Suprapubic skin (tissue), 4 donors: ENCODE data around the gene ARHGAP25. TPM values are rescaled to one million over a fixed set of nuclear protein-coding genes. Genes with fewer than 3 reads are reported as not detected.

Experiments
- DNase-seq, 2 donors: peaks; one replicate each; pipeline ENCODE4 v3.0.0-alpha.2; 2019; ENCODE audit warnings: low spot score in 2 of 2
- H3K27ac ChIP-seq: fragments of 200-600 bp; sonication (generic); one replicate; pipeline ENCODE4 v1.5.1; 2019
- H3K27me3 ChIP-seq: fragments of 200-600 bp; sonication (generic); one replicate; pipeline ENCODE4 v1.5.1; 2019
- H3K36me3 ChIP-seq: fragments of 200-600 bp; sonication (generic); one replicate; pipeline ENCODE4 v1.5.1; 2019
- H3K4me1 ChIP-seq: fragments of 200-600 bp; sonication (generic); one replicate; pipeline ENCODE4 v1.5.1; 2019
- H3K4me3 ChIP-seq: fragments of 200-600 bp; sonication (generic); one replicate; pipeline ENCODE4 v1.5.1; 2019; ENCODE audit warnings: mild to moderate bottlenecking
- H3K9me3 ChIP-seq: fragments of 200-600 bp; sonication (generic); one replicate; pipeline ENCODE4 v1.5.1; 2019
- EP300 ChIP-seq: sonication (generic); formaldehyde crosslinking; IDR thresholded peaks from one replicate; pipeline ENCODE4 v1.6.1; 2017; ENCODE audit warnings: antibody characterized with exemption
- POLR2A ChIP-seq, 2 donors: fragments of 450-650 bp; IDR thresholded peaks; one replicate each; pipeline ENCODE4 v1.6.1; 2017; ENCODE audit warnings: antibody characterized with exemption in 2 of 2, mild to moderate bottlenecking in 2 of 2, moderate library complexity in 2 of 2
- POLR2AphosphoS5 ChIP-seq, 3 donors: sonication (generic); formaldehyde crosslinking; IDR thresholded peaks; one replicate each; pipeline ENCODE4 v1.6.1; 2017; ENCODE audit warnings: antibody characterized with exemption in 3 of 3
- WGBS: methylation state at CpG from one replicate; pipeline ENCODE4 v1.1.5; 2018; 5-methylcytosine and 5-hydroxymethylcytosine counted together
- total RNA-seq, 4 donors: library from RNA; depleted of rRNA; stranded (reverse); fragments of >200 nt; gene quantifications; one replicate each; pipeline ENCODE4 v1.1.0, GENCODE V29; 2016
- TF ChIP-seq, protein P1 (sequence below), 2 donors: fragments of 200-600 bp in 1 of 2; fragments of 450-650 bp in 1 of 2; sonication (generic) in 1 of 2; IDR thresholded peaks; one replicate each; pipeline ENCODE4 v1.5.1; 2016 to 2019; ENCODE audit warnings: antibody characterized with exemption in 2 of 2, mild to moderate bottlenecking in 1 of 2, moderate library complexity in 1 of 2

The ARHGAP25 gene
- total RNA-seq, 4 donors from 2014 or later, result 2.0 to 10.9 (median 6.1) TPM

DNA sequence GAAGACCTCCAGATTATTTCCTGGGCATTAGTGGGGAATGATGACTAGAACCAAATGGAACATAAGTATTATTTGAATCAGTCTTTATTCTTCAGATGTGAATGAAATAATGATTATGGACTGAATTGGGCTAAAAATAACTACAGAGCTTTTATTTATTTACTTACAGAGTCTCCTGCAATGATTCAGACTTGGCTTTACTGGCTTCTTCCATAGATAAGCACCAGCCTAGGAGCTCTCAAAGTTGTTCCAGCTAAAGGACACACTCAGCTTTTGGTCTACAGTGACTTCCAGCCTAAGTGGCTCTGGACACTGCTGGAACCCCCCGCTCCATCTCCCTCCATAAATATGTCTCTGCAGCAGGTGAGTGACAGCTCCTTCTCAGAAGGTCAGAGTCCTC is 24.3 kb upstream of the ARHGAP25 start:
- Histone ChIP-seq H3K27me3 (no peaks in the 10 kb centered on the region), H3K27ac (no peak overlapping the region), H3K9me3 (no peaks in the 10 kb centered on the region), H3K4me3 (no peak overlapping the region), H3K4me1 (peaks cover 9% of the 10 kb centered on the region), H3K36me3 (no peaks in the 10 kb centered on the region)
- WGBS, result 94% methylated on average over 1 of the region's 1 CpG
- TF ChIP-seq, protein P1, sequence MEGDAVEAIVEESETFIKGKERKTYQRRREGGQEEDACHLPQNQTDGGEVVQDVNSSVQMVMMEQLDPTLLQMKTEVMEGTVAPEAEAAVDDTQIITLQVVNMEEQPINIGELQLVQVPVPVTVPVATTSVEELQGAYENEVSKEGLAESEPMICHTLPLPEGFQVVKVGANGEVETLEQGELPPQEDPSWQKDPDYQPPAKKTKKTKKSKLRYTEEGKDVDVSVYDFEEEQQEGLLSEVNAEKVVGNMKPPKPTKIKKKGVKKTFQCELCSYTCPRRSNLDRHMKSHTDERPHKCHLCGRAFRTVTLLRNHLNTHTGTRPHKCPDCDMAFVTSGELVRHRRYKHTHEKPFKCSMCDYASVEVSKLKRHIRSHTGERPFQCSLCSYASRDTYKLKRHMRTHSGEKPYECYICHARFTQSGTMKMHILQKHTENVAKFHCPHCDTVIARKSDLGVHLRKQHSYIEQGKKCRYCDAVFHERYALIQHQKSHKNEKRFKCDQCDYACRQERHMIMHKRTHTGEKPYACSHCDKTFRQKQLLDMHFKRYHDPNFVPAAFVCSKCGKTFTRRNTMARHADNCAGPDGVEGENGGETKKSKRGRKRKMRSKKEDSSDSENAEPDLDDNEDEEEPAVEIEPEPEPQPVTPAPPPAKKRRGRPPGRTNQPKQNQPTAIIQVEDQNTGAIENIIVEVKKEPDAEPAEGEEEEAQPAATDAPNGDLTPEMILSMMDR (IDR thresholded peaks at IDR 0.05), result no peak
- TF ChIP-seq POLR2AphosphoS5 (IDR thresholded peaks at IDR 0.05), result no peak
- no peak for DNase-seq

DNA sequence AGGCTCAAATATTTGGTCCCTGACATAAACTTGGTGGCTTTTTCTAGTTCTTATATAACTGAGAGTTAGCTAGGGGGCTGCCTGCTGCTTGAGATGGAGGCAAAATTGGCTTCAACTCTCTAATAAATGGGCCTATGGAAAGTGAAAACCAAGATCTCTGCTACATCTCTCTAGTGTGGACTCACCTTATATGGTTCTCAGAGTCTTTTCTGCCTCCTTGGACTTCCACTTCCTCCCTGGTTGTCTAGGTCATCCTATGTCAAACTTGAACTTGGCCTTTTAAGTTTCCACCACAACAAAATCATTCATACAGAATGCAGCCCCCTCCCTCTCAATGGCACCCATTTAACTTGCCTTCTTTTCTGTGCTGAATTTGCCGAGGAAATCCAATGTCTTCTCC is 23.9 kb upstream of the ARHGAP25 start:
- Histone ChIP-seq H3K4me1 (peaks cover 9% of the 10 kb centered on the region), H3K36me3 (no peaks in the 10 kb centered on the region), H3K27me3 (no peaks in the 10 kb centered on the region), H3K27ac (no peak overlapping the region), H3K9me3 (no peaks in the 10 kb centered on the region), H3K4me3 (no peak overlapping the region)
- no peak for DNase-seq
- TF ChIP-seq POLR2AphosphoS5 (IDR thresholded peaks at IDR 0.05), result no peak
- TF ChIP-seq, protein P1 (IDR thresholded peaks at IDR 0.05), result no peak
- WGBS, result 88% methylated on average over 1 of the region's 1 CpG

DNA sequence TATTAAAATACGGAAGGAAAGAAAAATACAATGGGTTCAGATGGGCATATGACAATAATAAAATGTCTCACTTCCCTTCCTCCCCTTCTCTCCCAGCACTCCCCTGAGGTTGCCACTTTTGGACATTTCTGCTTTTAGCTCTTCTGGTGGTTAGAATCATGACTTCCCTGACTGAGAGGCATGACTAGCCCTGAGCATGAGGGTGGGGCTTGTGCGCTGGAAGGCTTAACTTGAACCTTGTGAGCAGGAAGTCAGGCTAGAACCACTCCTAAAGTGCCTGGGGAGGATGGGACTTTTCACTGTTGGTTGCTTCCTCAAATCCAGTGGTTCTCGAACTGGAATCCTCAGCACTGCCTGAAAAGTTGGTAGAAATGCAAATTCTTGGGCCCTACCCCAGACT is 19.7 kb upstream of the ARHGAP25 start:
- no peak for DNase-seq
- Histone ChIP-seq H3K27me3 (no peaks in the 10 kb centered on the region), H3K4me1 (peaks cover 4% of the 10 kb centered on the region), H3K9me3 (no peaks in the 10 kb centered on the region), H3K36me3 (no peaks in the 10 kb centered on the region), H3K4me3 (no peak overlapping the region), H3K27ac (no peak overlapping the region)
- no peak for TF ChIP-seq POLR2A (IDR thresholded peaks at IDR 0.05)
- TF ChIP-seq POLR2AphosphoS5 (IDR thresholded peaks at IDR 0.05), result no peak
- TF ChIP-seq, protein P1 (IDR thresholded peaks at IDR 0.05), result no peak
- TF ChIP-seq EP300, result no peak
- WGBS, result 60% methylated on average over 3 of the region's 3 CpGs

DNA sequence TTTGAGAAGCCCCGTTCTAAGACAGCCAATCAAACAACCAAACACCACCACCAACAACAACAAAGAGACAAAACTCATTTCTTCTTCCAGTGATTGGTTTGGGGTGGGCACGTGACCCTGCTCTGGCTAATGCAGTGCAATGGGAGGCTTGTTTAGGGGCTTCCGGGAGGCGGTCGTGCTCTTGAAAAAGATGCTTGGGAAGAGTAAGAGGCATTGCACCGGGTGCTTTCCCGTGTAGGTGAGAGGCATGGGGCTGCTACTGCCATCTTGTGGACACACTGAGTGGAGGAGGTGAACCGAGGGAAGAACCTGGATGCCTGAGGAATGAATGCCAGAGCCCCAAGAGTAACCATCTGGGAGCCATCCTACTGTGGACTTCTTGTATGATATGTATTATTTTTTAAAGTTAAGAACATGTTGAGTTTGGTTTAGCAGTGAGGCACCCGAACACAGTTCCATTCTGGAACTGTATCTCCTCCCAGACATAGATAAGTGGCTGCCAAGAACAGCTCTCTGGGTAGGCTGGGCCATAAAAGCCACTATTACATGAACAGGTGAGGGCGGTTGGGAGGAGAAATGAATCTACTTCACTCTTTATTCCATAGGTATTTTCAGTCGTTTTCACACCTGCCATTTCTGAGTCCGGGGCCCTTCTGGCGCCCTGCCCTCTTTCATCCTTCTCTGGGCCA is 19.1 kb upstream of the ARHGAP25 start:
- Histone ChIP-seq H3K36me3 (no peaks in the 10 kb centered on the region), H3K27me3 (no peaks in the 10 kb centered on the region), H3K4me3 (no peak overlapping the region), H3K27ac (no peak overlapping the region), H3K4me1 (peaks cover 4% of the 10 kb centered on the region), H3K9me3 (no peaks in the 10 kb centered on the region)
- no peak for DNase-seq
- TF ChIP-seq EP300 (no peak), POLR2A (IDR thresholded peaks at IDR 0.05) (no peak), POLR2AphosphoS5 (IDR thresholded peaks at IDR 0.05) (no peak)
- TF ChIP-seq, protein P1 (IDR thresholded peaks at IDR 0.05), result peak in 1 of 2 donors; percentile 70
- WGBS, result 51% methylated on average over 13 of the region's 13 CpGs

DNA sequence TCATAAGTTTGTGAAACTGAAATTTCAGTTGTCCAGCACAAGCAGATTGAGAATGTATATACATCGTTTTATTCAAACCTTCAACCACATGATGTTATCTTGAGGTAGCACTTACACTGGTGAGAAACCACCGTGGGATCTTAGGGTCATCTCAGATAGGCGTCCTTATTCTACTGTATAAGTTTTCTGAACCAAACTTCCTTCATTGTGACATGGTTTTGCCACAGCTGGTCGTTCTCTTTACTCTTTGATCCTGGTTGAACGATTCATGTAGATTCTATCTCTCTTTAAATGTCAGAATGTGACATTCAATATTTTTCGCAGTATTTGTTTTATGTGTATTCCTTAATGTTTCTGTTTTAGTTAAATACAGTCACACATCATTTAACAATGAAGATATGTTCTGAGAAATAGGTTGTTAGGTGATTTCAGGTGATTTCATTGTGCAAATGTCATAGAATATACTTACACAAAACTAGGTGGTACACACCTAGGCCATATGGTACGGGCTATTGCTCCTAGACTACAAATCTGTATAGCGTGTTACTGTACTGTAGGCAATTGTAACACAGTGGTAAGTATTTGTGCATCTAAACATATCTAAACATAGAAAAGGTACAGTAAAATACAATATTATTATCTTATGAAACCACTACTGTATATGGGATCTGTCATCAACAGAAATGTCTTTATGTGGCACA is 17.9 kb upstream of the ARHGAP25 start:
- TF ChIP-seq, protein P1 (IDR thresholded peaks at IDR 0.05), result no peak
- TF ChIP-seq POLR2A (IDR thresholded peaks at IDR 0.05) (no peak), POLR2AphosphoS5 (IDR thresholded peaks at IDR 0.05) (no peak), EP300 (no peak)
- H3K4me3 ChIP-seq, result no peak overlapping the region
- peaks cover 6% of the 10 kb centered on the region for H3K4me1 ChIP-seq
- DNase-seq, result no peak
- WGBS, result 74% methylated on average over 8 of the region's 8 CpGs
- H3K36me3 ChIP-seq, result no peaks in the 10 kb centered on the region
- no peak overlapping the region for H3K27ac ChIP-seq
- H3K27me3 ChIP-seq, result no peaks in the 10 kb centered on the region
- H3K9me3 ChIP-seq, result no peaks in the 10 kb centered on the region
